GM23338 (cell line): ENCODE data around the gene CYB5R4. TPM values are rescaled to one million over a fixed set of nuclear protein-coding genes. Genes with fewer than 3 reads are reported as not detected.

Experiments used
- ATAC-seq: fragments of 200-7000 bp; cut with Tn5 transposase; 3 replicates; pipeline ENCODE4 v1.9.1; 2020
- DNase-seq: peaks from one replicate; pipeline ENCODE4 v3.0.0-alpha.2; 2015; ENCODE audit warnings: low spot score
- H2AFZ ChIP-seq: fragments of 200-600 bp; sonication (generic); 2 replicates; pipeline ENCODE4 v1.8.0; 2016; ENCODE audit warnings: antibody characterized with exemption, mild to moderate bottlenecking, moderate library complexity
- H3F3A ChIP-seq: fragments of 200-600 bp; sonication (generic); replicated peaks from 2 replicates; pipeline ENCODE4 v1.8.0; 2017; ENCODE audit warnings: antibody characterized with exemption, mixed run types, low read depth
- H3K27ac ChIP-seq: fragments of 200-600 bp; sonication (generic); 2 replicates; pipeline ENCODE4 v1.6.1; 2016; ENCODE audit warnings: low read depth
- H3K27me3 ChIP-seq: fragments of 200-600 bp; sonication (generic); 2 replicates; pipeline ENCODE4 v1.8.0; 2016; ENCODE audit warnings: mild to moderate bottlenecking, mixed run types, moderate library complexity; ENCODE audit not compliant: insufficient read depth
- H3K36me3 ChIP-seq: fragments of 200-600 bp; sonication (generic); 2 replicates; pipeline ENCODE4 v1.8.0; 2016; ENCODE audit warnings: mild to moderate bottlenecking; ENCODE audit not compliant: insufficient read depth
- H3K4me1 ChIP-seq: fragments of 200-600 bp; sonication (generic); 2 replicates; pipeline ENCODE4 v1.8.0; 2016; ENCODE audit warnings: mild to moderate bottlenecking, moderate library complexity; ENCODE audit not compliant: insufficient read depth
- H3K4me2 ChIP-seq: fragments of 200-600 bp; sonication (generic); 2 replicates; pipeline ENCODE4 v1.7.1; 2017; ENCODE audit warnings: mixed run types
- H3K4me3 ChIP-seq: fragments of 200-600 bp; sonication (generic); 2 replicates; pipeline ENCODE4 v1.6.1; 2016; ENCODE audit warnings: mixed run types
- H3K79me2 ChIP-seq: fragments of 200-600 bp; sonication (generic); replicated peaks from 2 replicates; pipeline ENCODE4 v1.8.0; 2017; ENCODE audit warnings: mild to moderate bottlenecking; ENCODE audit not compliant: insufficient read depth
- H3K9me2 ChIP-seq: fragments of 200-600 bp; sonication (generic); 2 replicates; pipeline ENCODE4 v1.8.0; 2017; ENCODE audit not compliant: insufficient read depth
- H4K20me1 ChIP-seq: fragments of 200-600 bp; sonication (generic); replicated peaks from 2 replicates; pipeline ENCODE4 v1.8.0; 2017; ENCODE audit warnings: mild to moderate bottlenecking; ENCODE audit not compliant: insufficient read depth
- H3K27ac Mint-ChIP-seq: 2 replicates; pipeline ENCODE4 v1.8.0; 2020; ENCODE audit warnings: inconsistent platforms, mild to moderate bottlenecking, moderate library complexity, mixed read lengths
- H3K27me3 Mint-ChIP-seq: 3 replicates; pipeline ENCODE4 v1.8.0; 2022; ENCODE audit warnings: low read depth, mild to moderate bottlenecking, moderate library complexity, mixed read lengths, inconsistent platforms; ENCODE audit not compliant: insufficient read depth, poor library complexity
- H3K36me3 Mint-ChIP-seq: 3 replicates; pipeline ENCODE4 v1.8.0; 2021; ENCODE audit warnings: low read depth, mild to moderate bottlenecking, inconsistent platforms, moderate library complexity, mixed read lengths
- H3K4me1 Mint-ChIP-seq: 3 replicates; pipeline ENCODE4 v1.8.0; 2020; ENCODE audit warnings: mild to moderate bottlenecking, inconsistent platforms, mixed read lengths
- H3K4me3 Mint-ChIP-seq: 3 replicates; pipeline ENCODE4 v1.8.0; 2021; ENCODE audit warnings: moderate library complexity, mild to moderate bottlenecking, inconsistent platforms, mixed read lengths
- H3K9me3 Mint-ChIP-seq: 3 replicates; pipeline ENCODE4 v1.8.0; 2020; ENCODE audit warnings: moderate library complexity, mild to moderate bottlenecking, inconsistent platforms, mixed read lengths
- CREB1 ChIP-seq: fragments of 250-450 bp; sonication (Bioruptor Pico); IDR thresholded peaks from 2 replicates; pipeline ENCODE4 v1.5.0; 2020; ENCODE audit warnings: low read depth, mild to moderate bottlenecking, moderate library complexity
- EZH2 ChIP-seq: fragments of 200-600 bp; sonication (generic); IDR thresholded peaks from one replicate; pipeline ENCODE4 v1.8.0; 2017; ENCODE audit warnings: antibody characterized with exemption, mild to moderate bottlenecking, low read depth; ENCODE audit not compliant: unreplicated experiment
- JUNB ChIP-seq: IDR thresholded peaks from one replicate; pipeline ENCODE4 v1.6.1; 2016; ENCODE audit warnings: antibody characterized with exemption; ENCODE audit not compliant: unreplicated experiment
- NANOG ChIP-seq: IDR thresholded peaks from 2 replicates; pipeline ENCODE4 v1.6.1; 2016; ENCODE audit warnings: antibody characterized with exemption, borderline replicate concordance
- STAT1 ChIP-seq: IDR thresholded peaks from one replicate; pipeline ENCODE4 v1.6.1; 2016; ENCODE audit warnings: antibody characterized with exemption; ENCODE audit not compliant: unreplicated experiment
- ZNF114 ChIP-seq: fragments of 250-450 bp; sonication (Bioruptor Pico); IDR thresholded peaks from 2 replicates; pipeline ENCODE4 v1.5.0; 2020; ENCODE audit warnings: mild to moderate bottlenecking, moderate library complexity
- ZNF331 ChIP-seq: fragments of 250-450 bp; sonication (Bioruptor Pico); IDR thresholded peaks from 2 replicates; pipeline ENCODE4 v1.5.0; 2020; ENCODE audit warnings: low read depth, mild to moderate bottlenecking, moderate library complexity
- polyA plus RNA-seq: library from polyadenylated mRNA; unstranded; fragments of >200 nt; fragmentation: Nextera tagmentation; extraction: Ambion mirVana; gene quantifications from 2 replicates; pipeline ENCODE4 v1.2.1, GENCODE V29; 2016
- total RNA-seq: library from RNA; depleted of rRNA; stranded (reverse); fragments of >200 nt; shearing (Covaris generic); gene quantifications from 2 replicates; pipeline ENCODE4 v1.2.3, GENCODE V29; 2014
- TF ChIP-seq, protein P1 (sequence below): IDR thresholded peaks from 2 replicates; pipeline ENCODE4 v1.6.1; 2016; ENCODE audit warnings: antibody characterized with exemption
- TF ChIP-seq, protein P2 (sequence below): IDR thresholded peaks from one replicate; pipeline ENCODE4 v1.6.1; 2018; ENCODE audit warnings: antibody characterized with exemption; ENCODE audit not compliant: unreplicated experiment
- TF ChIP-seq, protein P3 (sequence below), 2 experiments: fragments of 200-600 bp in 1 of 2; sonication (generic) in 1 of 2; conservative IDR thresholded peaks; 2 replicates each; pipeline versions ENCODE4 v1.5.1 to v1.6.1; 2016 to 2017; ENCODE audit warnings: antibody characterized with exemption in 2 of 2, low read depth in 2 of 2, mild to moderate bottlenecking in 2 of 2, moderate library complexity in 1 of 2

The CYB5R4 gene
- total and polyA plus RNA-seq, 2 experiments from 2014 or later: 8.9 to 17.2 TPM

DNA sequence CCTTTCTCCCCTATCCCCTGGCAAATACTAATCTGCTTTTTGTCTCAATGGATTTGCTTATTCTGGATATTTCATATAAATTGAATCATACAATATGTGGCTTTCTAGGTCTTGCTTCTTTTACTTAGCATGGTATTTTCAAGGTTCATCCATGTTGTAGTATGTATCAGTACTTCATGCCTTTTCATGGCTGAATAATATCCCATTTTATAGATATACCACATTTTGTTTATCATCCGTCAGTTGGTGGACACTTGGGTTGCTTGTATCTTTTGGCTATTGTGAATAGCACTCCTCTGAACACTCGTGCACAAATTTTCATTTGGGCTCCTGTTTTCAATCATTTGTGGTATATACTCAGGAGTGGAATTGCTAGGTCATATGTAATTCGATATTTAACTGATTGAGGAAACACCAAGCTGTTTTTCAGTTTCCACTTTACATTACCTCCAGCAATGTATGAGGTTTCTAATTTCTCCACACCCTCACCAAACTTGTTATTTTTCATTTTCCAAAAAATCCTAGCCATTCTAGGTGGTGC lies 36.8 kb upstream of the CYB5R4 start:
- H3K4me3 ChIP-seq: no peak overlapping the region
- no peak for TF ChIP-seq JUNB
- DNase-seq: no peak
- H3K36me3 ChIP-seq: no peaks in the 10 kb centered on the region
- Mint-ChIP-seq H3K9me3 (no peaks in the 10 kb centered on the region), H3K4me1 (peaks cover 23% of the 10 kb centered on the region; the same call in 2 of the 3 replicates), H3K36me3 (no peaks in the 10 kb centered on the region), H3K27me3 (no peaks in the 10 kb centered on the region), H3K27ac (no peak overlapping the region), H3K4me3 (no peak overlapping the region)
- no peak for ATAC-seq
- H4K20me1 ChIP-seq: no peaks in the 10 kb centered on the region
- H2AFZ ChIP-seq: no peak overlapping the region
- H3F3A ChIP-seq: no peaks in the 10 kb centered on the region
- no peak overlapping the region for H3K27ac ChIP-seq
- no peaks in the 10 kb centered on the region for H3K27me3 ChIP-seq
- 0 out of 2 replicates have a peak, but pooled peaks cover 6% of the 10 kb centered on the region for H3K4me1 ChIP-seq
- H3K79me2 ChIP-seq: no peaks in the 10 kb centered on the region
- no peak overlapping the region for H3K4me2 ChIP-seq
- no peaks in the 10 kb centered on the region for H3K9me2 ChIP-seq

DNA sequence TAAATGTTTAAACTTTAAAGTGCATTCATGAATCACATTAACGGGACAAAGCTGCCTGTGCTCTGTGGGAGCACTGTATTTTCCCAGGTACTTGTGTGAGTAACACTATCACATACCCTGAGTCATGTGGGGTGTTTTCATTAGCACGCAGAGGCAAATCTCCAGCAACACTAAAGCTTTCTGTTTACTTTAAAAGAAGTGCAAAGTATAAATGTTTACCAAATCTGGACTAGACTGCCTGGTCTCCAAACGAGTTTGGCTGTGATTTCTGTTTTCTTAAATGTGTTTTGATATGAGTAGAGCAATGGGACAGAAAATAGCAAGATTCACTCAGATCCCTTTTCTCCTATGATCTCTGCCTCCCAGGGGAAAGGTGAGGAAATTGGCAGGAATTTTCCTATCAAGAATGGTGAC lies 35.1 kb upstream of the CYB5R4 start:
- H3K4me1 ChIP-seq: 0 out of 2 replicates have a peak, but pooled peaks cover 6% of the 10 kb centered on the region
- H3K36me3 Mint-ChIP-seq: no peaks in the 10 kb centered on the region
- H3K27me3 Mint-ChIP-seq: no peaks in the 10 kb centered on the region
- H3K79me2 ChIP-seq: no peaks in the 10 kb centered on the region
- H3K27ac ChIP-seq: no peak overlapping the region
- no peaks in the 10 kb centered on the region for H3K27me3 ChIP-seq
- H3K4me1 Mint-ChIP-seq: peaks cover 23% of the 10 kb centered on the region; the same call in 2 of the 3 replicates
- no peaks in the 10 kb centered on the region for H3F3A ChIP-seq
- TF ChIP-seq, protein P1, sequence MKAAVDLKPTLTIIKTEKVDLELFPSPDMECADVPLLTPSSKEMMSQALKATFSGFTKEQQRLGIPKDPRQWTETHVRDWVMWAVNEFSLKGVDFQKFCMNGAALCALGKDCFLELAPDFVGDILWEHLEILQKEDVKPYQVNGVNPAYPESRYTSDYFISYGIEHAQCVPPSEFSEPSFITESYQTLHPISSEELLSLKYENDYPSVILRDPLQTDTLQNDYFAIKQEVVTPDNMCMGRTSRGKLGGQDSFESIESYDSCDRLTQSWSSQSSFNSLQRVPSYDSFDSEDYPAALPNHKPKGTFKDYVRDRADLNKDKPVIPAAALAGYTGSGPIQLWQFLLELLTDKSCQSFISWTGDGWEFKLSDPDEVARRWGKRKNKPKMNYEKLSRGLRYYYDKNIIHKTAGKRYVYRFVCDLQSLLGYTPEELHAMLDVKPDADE: no peak
- H3K4me3 Mint-ChIP-seq: no peak overlapping the region
- H3K4me2 ChIP-seq: no peak overlapping the region
- H3K9me2 ChIP-seq: no peaks in the 10 kb centered on the region
- peak; percentile 61; the same call in 2 of the 3 replicates for ATAC-seq
- H3K4me3 ChIP-seq: no peak overlapping the region
- peak overlapping the region; percentile 48 for H3K27ac Mint-ChIP-seq
- no peak for DNase-seq
- H3K9me3 Mint-ChIP-seq: no peaks in the 10 kb centered on the region
- peak overlapping the region; percentile 84 for H2AFZ ChIP-seq
- H3K36me3 ChIP-seq: no peaks in the 10 kb centered on the region
- no peaks in the 10 kb centered on the region for H4K20me1 ChIP-seq

DNA sequence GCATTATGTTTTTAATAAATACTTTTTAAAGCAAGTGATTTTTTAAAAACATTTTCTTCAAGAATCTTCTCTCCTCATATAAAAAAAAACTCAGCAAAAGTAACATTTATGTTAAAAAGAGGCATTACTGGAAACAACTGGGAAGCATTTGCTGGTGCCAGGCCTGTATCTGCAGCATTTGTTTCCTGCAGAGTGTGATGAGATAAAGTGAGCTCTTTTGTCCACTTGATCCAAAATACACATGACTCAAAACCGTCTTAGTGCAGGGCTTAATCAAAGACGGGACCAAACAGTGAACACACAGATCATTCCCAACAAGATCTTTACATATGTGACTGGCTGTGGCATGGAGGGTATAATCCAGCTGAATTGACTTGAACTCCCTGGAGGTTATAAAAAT lies 34.7 kb upstream of the CYB5R4 start:
- H3K36me3 Mint-ChIP-seq: no peaks in the 10 kb centered on the region
- Histone ChIP-seq H3K4me3 (no peak overlapping the region), H3K27me3 (no peaks in the 10 kb centered on the region), H3K27ac (no peak overlapping the region), H2AFZ (no peak overlapping the region), H3K4me2 (no peak overlapping the region), H3F3A (no peaks in the 10 kb centered on the region), H3K79me2 (no peaks in the 10 kb centered on the region), H3K4me1 (0 out of 2 replicates have a peak, but pooled peaks cover 6% of the 10 kb centered on the region), H3K36me3 (no peaks in the 10 kb centered on the region), H3K9me2 (no peaks in the 10 kb centered on the region), H4K20me1 (no peaks in the 10 kb centered on the region)
- H3K27me3 Mint-ChIP-seq: no peaks in the 10 kb centered on the region
- ATAC-seq: no peak
- no peak overlapping the region for H3K4me3 Mint-ChIP-seq
- no peak for DNase-seq
- H3K4me1 Mint-ChIP-seq: peaks cover 23% of the 10 kb centered on the region; the same call in 2 of the 3 replicates
- H3K9me3 Mint-ChIP-seq: no peaks in the 10 kb centered on the region
- peak overlapping the region; percentile 87 for H3K27ac Mint-ChIP-seq
- no peak for TF ChIP-seq ZNF331
- no peak for TF ChIP-seq NANOG
- TF ChIP-seq, protein P2, sequence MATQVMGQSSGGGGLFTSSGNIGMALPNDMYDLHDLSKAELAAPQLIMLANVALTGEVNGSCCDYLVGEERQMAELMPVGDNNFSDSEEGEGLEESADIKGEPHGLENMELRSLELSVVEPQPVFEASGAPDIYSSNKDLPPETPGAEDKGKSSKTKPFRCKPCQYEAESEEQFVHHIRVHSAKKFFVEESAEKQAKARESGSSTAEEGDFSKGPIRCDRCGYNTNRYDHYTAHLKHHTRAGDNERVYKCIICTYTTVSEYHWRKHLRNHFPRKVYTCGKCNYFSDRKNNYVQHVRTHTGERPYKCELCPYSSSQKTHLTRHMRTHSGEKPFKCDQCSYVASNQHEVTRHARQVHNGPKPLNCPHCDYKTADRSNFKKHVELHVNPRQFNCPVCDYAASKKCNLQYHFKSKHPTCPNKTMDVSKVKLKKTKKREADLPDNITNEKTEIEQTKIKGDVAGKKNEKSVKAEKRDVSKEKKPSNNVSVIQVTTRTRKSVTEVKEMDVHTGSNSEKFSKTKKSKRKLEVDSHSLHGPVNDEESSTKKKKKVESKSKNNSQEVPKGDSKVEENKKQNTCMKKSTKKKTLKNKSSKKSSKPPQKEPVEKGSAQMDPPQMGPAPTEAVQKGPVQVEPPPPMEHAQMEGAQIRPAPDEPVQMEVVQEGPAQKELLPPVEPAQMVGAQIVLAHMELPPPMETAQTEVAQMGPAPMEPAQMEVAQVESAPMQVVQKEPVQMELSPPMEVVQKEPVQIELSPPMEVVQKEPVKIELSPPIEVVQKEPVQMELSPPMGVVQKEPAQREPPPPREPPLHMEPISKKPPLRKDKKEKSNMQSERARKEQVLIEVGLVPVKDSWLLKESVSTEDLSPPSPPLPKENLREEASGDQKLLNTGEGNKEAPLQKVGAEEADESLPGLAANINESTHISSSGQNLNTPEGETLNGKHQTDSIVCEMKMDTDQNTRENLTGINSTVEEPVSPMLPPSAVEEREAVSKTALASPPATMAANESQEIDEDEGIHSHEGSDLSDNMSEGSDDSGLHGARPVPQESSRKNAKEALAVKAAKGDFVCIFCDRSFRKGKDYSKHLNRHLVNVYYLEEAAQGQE: no peak
- TF ChIP-seq, protein P3, sequence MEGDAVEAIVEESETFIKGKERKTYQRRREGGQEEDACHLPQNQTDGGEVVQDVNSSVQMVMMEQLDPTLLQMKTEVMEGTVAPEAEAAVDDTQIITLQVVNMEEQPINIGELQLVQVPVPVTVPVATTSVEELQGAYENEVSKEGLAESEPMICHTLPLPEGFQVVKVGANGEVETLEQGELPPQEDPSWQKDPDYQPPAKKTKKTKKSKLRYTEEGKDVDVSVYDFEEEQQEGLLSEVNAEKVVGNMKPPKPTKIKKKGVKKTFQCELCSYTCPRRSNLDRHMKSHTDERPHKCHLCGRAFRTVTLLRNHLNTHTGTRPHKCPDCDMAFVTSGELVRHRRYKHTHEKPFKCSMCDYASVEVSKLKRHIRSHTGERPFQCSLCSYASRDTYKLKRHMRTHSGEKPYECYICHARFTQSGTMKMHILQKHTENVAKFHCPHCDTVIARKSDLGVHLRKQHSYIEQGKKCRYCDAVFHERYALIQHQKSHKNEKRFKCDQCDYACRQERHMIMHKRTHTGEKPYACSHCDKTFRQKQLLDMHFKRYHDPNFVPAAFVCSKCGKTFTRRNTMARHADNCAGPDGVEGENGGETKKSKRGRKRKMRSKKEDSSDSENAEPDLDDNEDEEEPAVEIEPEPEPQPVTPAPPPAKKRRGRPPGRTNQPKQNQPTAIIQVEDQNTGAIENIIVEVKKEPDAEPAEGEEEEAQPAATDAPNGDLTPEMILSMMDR (conservative IDR thresholded peaks at IDR 0.05; ENCODE audit: low read depth in 2 of 2): no peak
- no peak for TF ChIP-seq ZNF114
- no peak for TF ChIP-seq EZH2
- TF ChIP-seq, protein P1: no peak
- TF ChIP-seq CREB1 (CRISPR knock-in tag): no peak
- TF ChIP-seq JUNB: no peak
- TF ChIP-seq STAT1: no peak
